Measurements from ENCODE around the gene GPR89A.

GRCh38 chr1:145688328-145688727 lies 80.5 kb downstream of the GPR89A start:
- TF ChIP-seq CTCF (IDR thresholded peaks at IDR 0.05) = no peak
- no peak for TF ChIP-seq EZH2phosphoT487 (IDR thresholded peaks at IDR 0.05)
- TF ChIP-seq EZH2 (IDR thresholded peaks at IDR 0.05) = no peak
